Osteoblast (primary cell): ENCODE data around the gene IFITM5. TPM values are rescaled to one million over a fixed set of nuclear protein-coding genes. Genes with fewer than 3 reads are reported as not detected.
A peak's percentile ranks its signal among the peaks of the same experiment; 100 is the strongest.
"Not testable (repeated sequence)": the region's sequence is repeated elsewhere in the genome, so short reads cannot be mapped to it uniquely, and the experiment has no call there.

ENCODE experiments used
- DNase-seq: peaks from one replicate; pipeline ENCODE4 v3.0.0; 2011; ENCODE audit warnings: low spot score, mixed read lengths; ENCODE audit not compliant: insufficient read length; ENCODE audit errors: missing footprints
- H2AFZ ChIP-seq: 2 replicates; pipeline ENCODE4 v1.6.0; 2011; ENCODE audit warnings: mild to moderate bottlenecking, low read length
- H3K27ac ChIP-seq: 2 replicates; pipeline ENCODE4 v1.5.1; 2011; ENCODE audit warnings: mild to moderate bottlenecking, low read depth, low read length, moderate library complexity
- H3K27me3 ChIP-seq: 2 replicates; pipeline ENCODE4 v1.6.0; 2012; ENCODE audit warnings: mild to moderate bottlenecking, control low read depth, inconsistent platforms, low read length, moderate library complexity; ENCODE audit not compliant: insufficient read depth
- H3K36me3 ChIP-seq: 2 replicates; pipeline ENCODE4 v1.5.1; 2011; ENCODE audit warnings: mild to moderate bottlenecking, low read length, control low read depth, moderate library complexity; ENCODE audit not compliant: insufficient read depth
- H3K4me1 ChIP-seq: 2 replicates; pipeline ENCODE4 v1.5.1; 2011; ENCODE audit warnings: mild to moderate bottlenecking, low read length, control low read depth, moderate library complexity; ENCODE audit not compliant: insufficient read depth
- H3K4me2 ChIP-seq: 2 replicates; pipeline ENCODE4 v1.6.0; 2011; ENCODE audit warnings: mild to moderate bottlenecking, low read length; ENCODE audit not compliant: insufficient read depth
- H3K4me3 ChIP-seq: fragments of 200-600 bp; sonication (generic); 3 replicates; pipeline ENCODE4 v1.5.1; 2012; ENCODE audit warnings: mild to moderate bottlenecking, low read length, inconsistent platforms; ENCODE audit not compliant: insufficient read depth
- H3K79me2 ChIP-seq: 2 replicates; pipeline ENCODE4 v1.6.0; 2012; ENCODE audit warnings: mild to moderate bottlenecking, low read length, control low read depth, inconsistent platforms; ENCODE audit not compliant: insufficient read depth
- H3K9me3 ChIP-seq: 2 replicates; pipeline ENCODE4 v1.5.1; 2011; ENCODE audit warnings: low read depth, low read length, control low read depth
- H4K20me1 ChIP-seq: 2 replicates; pipeline ENCODE4 v1.6.0; 2012; ENCODE audit warnings: mild to moderate bottlenecking, low read length, control low read depth; ENCODE audit not compliant: insufficient read depth
- CTCF ChIP-seq: IDR thresholded peaks from 2 replicates; pipeline ENCODE4 v1.5.1; 2011; ENCODE audit warnings: mild to moderate bottlenecking, low read depth, low read length, moderate library complexity; ENCODE audit errors: extremely low read depth
- total RNA-seq: library from RNA; depleted of rRNA; stranded (reverse); fragments of >200 nt; gene quantifications from 2 replicates; pipeline ENCODE4 v1.2.3, GENCODE V29; 2012

Gene IFITM5
- total RNA-seq, 1 donor = not detected

- peaks cover 4% of the 10 kb centered on the region for H3K4me1 ChIP-seq
- no peaks in the 10 kb centered on the region for H4K20me1 ChIP-seq
- no peak for TF ChIP-seq CTCF
- H3K27me3 ChIP-seq = peaks cover 14% of the 10 kb centered on the region
- no peak overlapping the region for H3K27ac ChIP-seq
- H3K36me3 ChIP-seq = no peaks in the 10 kb centered on the region
- peak; percentile 93 for DNase-seq
- no peaks in the 10 kb centered on the region for H3K79me2 ChIP-seq
- no peak overlapping the region for H3K4me3 ChIP-seq
- no peak overlapping the region for H2AFZ ChIP-seq
- no peaks in the 10 kb centered on the region for H3K9me3 ChIP-seq
- H3K4me2 ChIP-seq = peak overlapping the region; percentile 65
These were observed 10.0 kb downstream of the IFITM5 start for GRCh38 chr11:289398-289711.

DNA sequence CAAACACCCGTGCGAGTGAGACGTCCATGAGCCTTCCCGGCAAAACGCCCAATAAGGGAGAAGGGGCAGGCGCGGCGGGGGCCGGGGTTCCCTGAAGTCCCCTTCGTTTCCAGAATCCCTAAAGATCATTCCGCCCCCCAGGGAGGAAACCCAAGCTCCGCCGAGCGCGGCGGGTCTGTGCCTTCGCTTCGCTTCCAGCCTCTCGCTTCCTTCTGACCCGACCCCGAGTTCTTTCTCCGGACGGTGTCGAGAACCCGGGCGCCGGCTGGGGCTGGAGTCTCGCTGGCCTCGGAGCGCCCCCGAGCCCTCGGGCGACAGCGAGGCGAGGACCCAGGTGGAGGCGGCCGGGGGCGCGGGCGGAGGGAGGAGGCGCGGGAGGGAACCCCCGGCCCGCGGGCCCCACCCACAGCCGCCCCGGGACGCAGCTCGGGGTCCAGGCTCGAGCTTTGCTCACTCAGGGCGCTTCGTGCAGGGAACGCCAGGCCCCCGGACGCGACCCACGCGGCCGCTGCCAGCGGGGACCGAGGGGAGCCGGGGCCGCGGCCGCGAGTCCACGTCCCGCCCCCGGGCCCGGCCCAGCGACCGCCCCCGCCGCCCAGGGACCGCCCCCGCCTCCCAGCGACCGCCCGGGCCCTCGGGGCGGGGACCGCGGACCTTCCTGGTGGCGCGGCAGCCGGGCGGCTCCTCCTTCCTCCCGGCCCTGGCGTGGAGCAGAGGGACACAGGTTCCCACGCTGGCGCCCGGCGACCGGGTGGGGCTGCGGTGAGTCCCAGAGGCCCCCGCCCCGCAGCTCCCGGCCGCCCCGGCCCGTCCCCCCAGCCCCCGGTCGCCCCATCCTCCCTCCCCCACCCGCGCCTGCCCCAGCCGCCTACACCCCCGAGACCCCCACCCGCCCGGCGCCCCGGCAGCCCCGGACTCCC is 10.6 kb downstream of the IFITM5 start, which contains the start of gene PGGHG:
Gene PGGHG, plus strand, starts transcription at position 649 of the 920 bp plus-strand sequence. CDS start 691 bp downstream, outside the sequence.
- no peak within 1 kb of the TSS for H3K27ac ChIP-seq
- no peak for TF ChIP-seq CTCF
- peak within 1 kb of the TSS; percentile 79 for H3K4me2 ChIP-seq
- H3K79me2 ChIP-seq = no peaks in the 10 kb centered on the region
- peaks cover 14% of the 10 kb centered on the region for H3K27me3 ChIP-seq
- no peaks in the 10 kb centered on the region for H4K20me1 ChIP-seq
- H3K4me1 ChIP-seq = peaks cover 4% of the 10 kb centered on the region
- no peaks in the 10 kb centered on the region for H3K36me3 ChIP-seq
- no peaks in the 10 kb centered on the region for H3K9me3 ChIP-seq
- peak within 1 kb of the TSS; percentile 23 for H2AFZ ChIP-seq
- peak within 1 kb of the TSS; percentile 67 for H3K4me3 ChIP-seq
- peak; percentile 99 for DNase-seq

GRCh38 chr11:287821-288477 is 11.4 kb downstream of the IFITM5 start:
- Histone ChIP-seq H3K4me2 (peak overlapping the region; percentile 79), H3K4me3 (peak overlapping the region; percentile 67), H3K27me3 (peaks cover 15% of the 10 kb centered on the region), H2AFZ (peak overlapping the region; percentile 23), H4K20me1 (no peaks in the 10 kb centered on the region), H3K27ac (no peak overlapping the region), H3K36me3 (no peaks in the 10 kb centered on the region), H3K9me3 (no peaks in the 10 kb centered on the region), H3K79me2 (no peaks in the 10 kb centered on the region), H3K4me1 (peaks cover 4% of the 10 kb centered on the region)
- peak; percentile 65 for DNase-seq
- no peak for TF ChIP-seq CTCF

DNA sequence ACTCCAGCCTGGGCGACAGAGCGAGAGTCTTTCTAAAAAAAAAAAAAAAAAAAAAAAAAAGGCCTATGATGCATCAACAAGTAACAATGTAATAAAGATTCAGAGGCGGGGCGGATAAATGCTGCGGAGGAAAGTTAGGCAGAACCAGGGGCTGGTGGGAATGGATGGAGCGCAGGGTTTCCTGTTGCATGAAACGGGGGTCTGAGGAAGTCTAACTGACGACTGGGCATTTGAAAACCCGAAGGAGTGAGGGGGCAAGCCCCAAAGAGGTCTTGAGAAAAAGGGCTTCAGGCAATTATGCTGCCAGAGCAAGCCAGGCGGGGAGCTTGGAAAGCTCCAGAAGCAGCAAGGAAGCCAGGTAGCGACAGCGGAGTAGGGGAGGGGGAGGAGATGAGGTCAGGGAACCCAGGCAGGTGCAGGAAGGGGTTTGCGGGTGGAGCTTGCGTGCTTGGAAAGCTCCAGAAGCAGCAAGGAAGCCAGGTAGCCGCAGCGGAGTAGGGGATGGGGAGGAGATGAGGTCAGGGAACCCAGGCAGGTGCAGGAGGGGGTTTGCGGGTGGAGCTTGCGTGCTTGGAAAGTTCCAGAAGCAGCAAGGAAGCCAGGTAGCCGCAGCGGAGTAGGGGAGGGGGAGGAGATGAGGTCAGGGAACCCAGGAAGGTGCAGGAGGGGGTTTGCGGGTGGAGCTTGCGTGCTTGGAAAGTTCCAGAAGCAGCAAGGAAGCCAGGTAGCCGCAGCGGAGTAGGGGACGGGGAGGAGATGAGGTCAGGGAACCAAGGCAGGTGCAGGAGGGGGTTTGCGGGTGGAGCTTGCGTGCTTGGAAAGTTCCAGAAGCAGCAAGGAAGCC is 12.1 kb downstream of the IFITM5 start:
- H2AFZ ChIP-seq, H3K4me2 ChIP-seq, H3K79me2 ChIP-seq, H3K27ac ChIP-seq, H3K4me3 ChIP-seq, H3K36me3 ChIP-seq, H3K4me1 ChIP-seq, H4K20me1 ChIP-seq, H3K9me3 ChIP-seq: not testable (repeated sequence)
- peak; percentile 82 for DNase-seq
- H3K27me3 ChIP-seq = peaks cover 23% of the 10 kb centered on the region
